CD1c-positive myeloid dendritic cell (primary cell): ENCODE results near the gene ZNF316.
"Not testable (repeated sequence)": the region's sequence is repeated elsewhere in the genome, so short reads cannot be mapped to it uniquely, and the experiment has no call there.

ENCODE experiments used
- DNase-seq: peaks from one replicate; pipeline ENCODE4 v3.0.0-alpha.2; 2016; ENCODE audit errors: extremely low spot score

Gene ZNF316

GRCh38 chr7:6647080-6647479, 10.0 kb downstream of the ZNF316 start:
- DNase-seq = no peak

- DNase-seq = no peak
Observed at GRCh38 chr7:6647541-6647940, 10.4 kb downstream of the ZNF316 start.

GRCh38 chr7:6648066-6648814, 11.1 kb downstream of the ZNF316 start:
- DNase-seq = no peak

- DNase-seq = no peak
Observed at GRCh38 chr7:6648815-6649104, 11.6 kb downstream of the ZNF316 start.

GRCh38 chr7:6649241-6649961, 12.3 kb downstream of the ZNF316 start:
- DNase-seq = no peak

- no peak for DNase-seq
Observed at GRCh38 chr7:6650086-6650485, 13.0 kb downstream of the ZNF316 start.

- no peak for DNase-seq
Observed at GRCh38 chr7:6650521-6651011, 13.4 kb downstream of the ZNF316 start.

- no peak for DNase-seq
Observed at GRCh38 chr7:6651851-6652445, 14.8 kb downstream of the ZNF316 start.

GRCh38 chr7:6652446-6653011, 15.4 kb downstream of the ZNF316 start:
- no peak for DNase-seq

- no peak for DNase-seq
Observed at GRCh38 chr7:6653071-6654003, 16.2 kb downstream of the ZNF316 start.

GRCh38 chr7:6654113-6654841, 17.2 kb downstream of the ZNF316 start:
- DNase-seq = no peak

- DNase-seq = no peak
Observed at GRCh38 chr7:6654842-6655610, 17.9 kb downstream of the ZNF316 start.

GRCh38 chr7:6655636-6656385, 18.7 kb downstream of the ZNF316 start:
- DNase-seq = no peak

GRCh38 chr7:6656413-6656812, 19.3 kb downstream of the ZNF316 start:
- no peak for DNase-seq

- DNase-seq = no peak
Observed at GRCh38 chr7:6658618-6659345, 21.7 kb downstream of the ZNF316 start.

- DNase-seq = not testable (repeated sequence)
Observed at GRCh38 chr7:6670851-6671250, 33.7 kb downstream of the ZNF316 start.

- no peak for DNase-seq
Observed at GRCh38 chr7:6675807-6676405, 38.8 kb downstream of the ZNF316 start.

- no peak for DNase-seq
Observed at GRCh38 chr7:6680146-6680545, 43.0 kb downstream of the ZNF316 start.
